Loucy (cell line): ENCODE data around the gene KLLN.

Experiments used
- H2AFZ ChIP-seq: fragments of 200-600 bp; sonication (generic); 2 replicates; pipeline ENCODE4 v1.6.0; 2016; ENCODE audit warnings: antibody characterized with exemption, mild to moderate bottlenecking, low read length, moderate library complexity
- H3F3A ChIP-seq: fragments of 200-600 bp; 2 replicates; pipeline ENCODE4 v1.6.0; 2016; ENCODE audit warnings: antibody characterized with exemption, low read depth, mild to moderate bottlenecking
- H3K27me3 ChIP-seq: fragments of 200-600 bp; sonication (generic); 2 replicates; pipeline ENCODE4 v1.6.1; 2014; ENCODE audit warnings: low read length, mild to moderate bottlenecking; ENCODE audit not compliant: insufficient read depth, poor library complexity, severe bottlenecking
- H3K36me3 ChIP-seq: fragments of 200-600 bp; sonication (generic); 2 replicates; pipeline ENCODE4 v1.6.1; 2016; ENCODE audit warnings: low read length; ENCODE audit not compliant: insufficient read depth
- H3K4me1 ChIP-seq: fragments of 200-600 bp; sonication (generic); 2 replicates; pipeline ENCODE4 v1.5.1; 2014; ENCODE audit warnings: low read length, mild to moderate bottlenecking; ENCODE audit not compliant: insufficient read depth, poor library complexity, severe bottlenecking
- H3K4me2 ChIP-seq: fragments of 200-600 bp; sonication (generic); 2 replicates; pipeline ENCODE4 v1.6.0; 2014; ENCODE audit warnings: antibody characterized with exemption, low read length, low read depth, mild to moderate bottlenecking; ENCODE audit not compliant: poor library complexity, severe bottlenecking
- H3K4me3 ChIP-seq: fragments of 200-600 bp; sonication (generic); 2 replicates; pipeline ENCODE4 v1.5.1; 2014; ENCODE audit warnings: low read length, mild to moderate bottlenecking, mixed read lengths; ENCODE audit not compliant: poor library complexity, severe bottlenecking
- H3K79me2 ChIP-seq: fragments of 200-600 bp; sonication (generic); 2 replicates; pipeline ENCODE4 v1.6.1; 2014; ENCODE audit warnings: low read length; ENCODE audit not compliant: insufficient read depth
- H3K9ac ChIP-seq: fragments of 200-600 bp; sonication (generic); 2 replicates; pipeline ENCODE4 v1.6.0; 2014; ENCODE audit warnings: mild to moderate bottlenecking, low read depth, low read length, moderate library complexity; ENCODE audit not compliant: poor library complexity, severe bottlenecking
- H3K9me2 ChIP-seq: fragments of 200-600 bp; sonication (generic); replicated peaks from 2 replicates; pipeline ENCODE4 v1.6.1; 2016; ENCODE audit warnings: low read depth, low read length, mixed read lengths
- H3K9me3 ChIP-seq: fragments of 200-600 bp; sonication (generic); 2 replicates; pipeline ENCODE4 v1.6.1; 2014; ENCODE audit warnings: mild to moderate bottlenecking, antibody characterized with exemption, low read length, low read depth; ENCODE audit not compliant: insufficient read depth
- H4K20me1 ChIP-seq: fragments of 200-600 bp; sonication (generic); 2 replicates; pipeline ENCODE4 v1.6.0; 2014; ENCODE audit warnings: antibody characterized with exemption, low read length, mild to moderate bottlenecking; ENCODE audit not compliant: insufficient read depth, poor library complexity, severe bottlenecking
- CTCF ChIP-seq: fragments of 200-600 bp; sonication (generic); conservative IDR thresholded peaks from 2 replicates; pipeline ENCODE4 v1.5.1; 2014; ENCODE audit warnings: mild to moderate bottlenecking, antibody characterized with exemption, low read length
- EZH2phosphoT487 ChIP-seq: fragments of 200-600 bp; IDR thresholded peaks from 2 replicates; pipeline ENCODE4 v1.6.1; 2018; ENCODE audit warnings: antibody characterized with exemption, mild to moderate bottlenecking, moderate library complexity, borderline replicate concordance

KLLN gene

GRCh38 chr10:87818505-87819288 lies 44.6 kb downstream of the KLLN start:
- Histone ChIP-seq H3K9ac (peak overlapping the region; percentile 95), H3F3A (no peaks in the 10 kb centered on the region), H3K36me3 (no peaks in the 10 kb centered on the region), H3K4me1 (peaks cover 35% of the 10 kb centered on the region), H2AFZ (peak overlapping the region; percentile 97), H3K9me3 (no peaks in the 10 kb centered on the region), H3K9me2 (no peaks in the 10 kb centered on the region), H3K4me3 (peak overlapping the region; percentile 90), H3K79me2 (peaks cover 43% of the 10 kb centered on the region), H4K20me1 (peaks cover 40% of the 10 kb centered on the region), H3K27me3 (peaks cover 5% of the 10 kb centered on the region), H3K4me2 (peak overlapping the region; percentile 83)
- TF ChIP-seq EZH2phosphoT487 (no peak), CTCF (peak; percentile 46)

- peak within 1 kb of the TSS; percentile 95 for H3K9ac ChIP-seq
- no peaks in the 10 kb centered on the region for H3K9me2 ChIP-seq
- H3K4me3 ChIP-seq = peak within 1 kb of the TSS; percentile 90
- H3K27me3 ChIP-seq = peaks cover 5% of the 10 kb centered on the region
- peak within 1 kb of the TSS; percentile 83 for H3K4me2 ChIP-seq
- H3K9me3 ChIP-seq = no peaks in the 10 kb centered on the region
- no peaks in the 10 kb centered on the region for H3F3A ChIP-seq
- TF ChIP-seq EZH2phosphoT487 (no peak), CTCF (peak; percentile 14; the same call in 1 of the 2 replicates)
- H2AFZ ChIP-seq = peak within 1 kb of the TSS; percentile 97
- peaks cover 52% of the 10 kb centered on the region for H3K79me2 ChIP-seq
- no peaks in the 10 kb centered on the region for H3K36me3 ChIP-seq
- peaks cover 48% of the 10 kb centered on the region for H4K20me1 ChIP-seq
- H3K4me1 ChIP-seq = peaks cover 43% of the 10 kb centered on the region
These were observed 45.5 kb downstream of the KLLN start, which contains the start of gene ATAD1 for GRCh38 chr10:87817609-87818504. Gene ATAD1 (minus strand): TSS chr10:87818226. CDS start chr10:87814599, 3,627 bp downstream.

- H3K4me3 ChIP-seq = peak overlapping the region; percentile 90
- peaks cover 5% of the 10 kb centered on the region for H3K27me3 ChIP-seq
- H3F3A ChIP-seq = no peaks in the 10 kb centered on the region
- peak overlapping the region; percentile 95 for H3K9ac ChIP-seq
- peak overlapping the region; percentile 78 for H3K4me2 ChIP-seq
- no peaks in the 10 kb centered on the region for H3K9me2 ChIP-seq
- H3K9me3 ChIP-seq = no peaks in the 10 kb centered on the region
- H3K36me3 ChIP-seq = no peaks in the 10 kb centered on the region; the same call in 1 of the 2 replicates
- peaks cover 43% of the 10 kb centered on the region for H3K4me1 ChIP-seq
- no peak for TF ChIP-seq EZH2phosphoT487
- TF ChIP-seq CTCF = no peak
- peaks cover 60% of the 10 kb centered on the region for H3K79me2 ChIP-seq
- peak overlapping the region; percentile 97; the same call in 1 of the 2 replicates for H2AFZ ChIP-seq
- peaks cover 53% of the 10 kb centered on the region for H4K20me1 ChIP-seq
These were observed 46.3 kb downstream of the KLLN start for GRCh38 chr10:87816898-87817608.
